ENCODE results near the gene GNPTAB.
"Not testable (repeated sequence)": the region's sequence is repeated elsewhere in the genome, so short reads cannot be mapped to it uniquely, and the experiment has no call there.

GNPTAB gene

GRCh38 chr12:101850199-101850598 lies 19.4 kb upstream of the GNPTAB start:
- DNase-seq: no peak

GRCh38 chr12:101847325-101847724 lies 16.6 kb upstream of the GNPTAB start:
- no peak for DNase-seq

- no peak for DNase-seq
Measured at GRCh38 chr12:101845137-101845711, 14.5 kb upstream of the GNPTAB start.

- no peak for DNase-seq
Measured at GRCh38 chr12:101841069-101841468, 10.3 kb upstream of the GNPTAB start.

- DNase-seq: no peak
Measured at GRCh38 chr12:101839324-101840283, 8.8 kb upstream of the GNPTAB start.

- no peak for DNase-seq
Measured at GRCh38 chr12:101838628-101839323, 8.0 kb upstream of the GNPTAB start.

GRCh38 chr12:101832030-101832429 lies 1.3 kb upstream of the GNPTAB start:
- no peak for DNase-seq

- DNase-seq: no peak
Measured at GRCh38 chr12:101829639-101830366, 956 bp downstream of the GNPTAB start.

GRCh38 chr12:101828463-101829196 lies 2.1 kb downstream of the GNPTAB start:
- no peak for DNase-seq

- DNase-seq: no peak
Measured at GRCh38 chr12:101826766-101827368, 3.9 kb downstream of the GNPTAB start.

GRCh38 chr12:101824831-101825230 lies 5.9 kb downstream of the GNPTAB start:
- DNase-seq: no peak

GRCh38 chr12:101823891-101824290 lies 6.9 kb downstream of the GNPTAB start:
- DNase-seq: no peak

- no peak for DNase-seq
Measured at GRCh38 chr12:101823039-101823438, 7.7 kb downstream of the GNPTAB start.

- DNase-seq: no peak
Measured at GRCh38 chr12:101819467-101819866, 11.3 kb downstream of the GNPTAB start.

- not testable (repeated sequence) for DNase-seq
Measured at GRCh38 chr12:101818689-101819088, 12.1 kb downstream of the GNPTAB start.

- no peak for DNase-seq
Measured at GRCh38 chr12:101813117-101813516, 17.6 kb downstream of the GNPTAB start.

GRCh38 chr12:101812716-101813115 lies 18.0 kb downstream of the GNPTAB start:
- DNase-seq: not testable (repeated sequence)

- DNase-seq: not testable (repeated sequence)
Measured at GRCh38 chr12:101811342-101811741, 19.4 kb downstream of the GNPTAB start.

GRCh38 chr12:101809208-101809607 lies 21.6 kb downstream of the GNPTAB start:
- no peak for DNase-seq

- DNase-seq: no peak
Measured at GRCh38 chr12:101806265-101806664, 24.5 kb downstream of the GNPTAB start.

GRCh38 chr12:101804409-101804808 lies 26.4 kb downstream of the GNPTAB start:
- DNase-seq: no peak

- no peak for DNase-seq
Measured at GRCh38 chr12:101803978-101804377, 26.8 kb downstream of the GNPTAB start.

Data from activated gamma-delta T cell (primary cell).